Thoracic aorta (tissue), 2 donors: ENCODE measurements around the gene MAG. TPM values are rescaled to one million over a fixed set of nuclear protein-coding genes. Genes with fewer than 3 reads are reported as not detected.

ENCODE experiments used
- ATAC-seq: fragments of 150-250 bp; one replicate; pipeline ENCODE4 v1.8.0; 2017; ENCODE audit warnings: low read depth; ENCODE audit not compliant: insufficient number of reproducible peaks, low FRiP score
- DNase-seq: peaks from one replicate; pipeline ENCODE4 v3.0.0-alpha.2; 2020; ENCODE audit warnings: low spot score
- H3K27ac ChIP-seq, 2 donors: fragments of 200-600 bp; sonication (generic); 1 replicate in 1 of 2; 2 replicates in 1 of 2; pipeline ENCODE4 v1.5.1; 2016; ENCODE audit warnings: mild to moderate bottlenecking in 2 of 2, moderate library complexity in 2 of 2
- H3K27me3 ChIP-seq: fragments of 200-600 bp; sonication (generic); replicated peaks from 2 replicates; pipeline ENCODE4 v1.6.0; 2016; ENCODE audit warnings: mild to moderate bottlenecking; ENCODE audit not compliant: insufficient read depth
- H3K36me3 ChIP-seq: fragments of 200-600 bp; sonication (generic); one replicate; pipeline ENCODE4 v1.5.1; 2016
- H3K4me1 ChIP-seq, 2 donors: fragments of 200-600 bp; sonication (generic); 1 replicate in 1 of 2; 2 replicates in 1 of 2; pipeline versions ENCODE4 v1.5.1 to v1.6.0; 2016; ENCODE audit warnings: low read depth in 2 of 2, mild to moderate bottlenecking in 1 of 2; ENCODE audit not compliant: control insufficient read depth in 1 of 2
- H3K4me3 ChIP-seq: fragments of 200-600 bp; sonication (generic); 2 replicates; pipeline ENCODE4 v1.5.1; 2016; ENCODE audit warnings: mild to moderate bottlenecking
- H3K9me3 ChIP-seq: fragments of 200-600 bp; sonication (generic); 2 replicates; pipeline ENCODE4 v1.5.1; 2016
- CTCF ChIP-seq: fragments of 200-600 bp; sonication (generic); IDR thresholded peaks from one replicate; pipeline ENCODE4 v1.5.1; 2019; ENCODE audit warnings: antibody characterized with exemption
- total RNA-seq, 2 donors: library from RNA; depleted of rRNA; stranded (reverse); fragments of >200 nt; gene quantifications; one replicate each; pipeline versions ENCODE4 v1.1.0 to v1.2.3, GENCODE V29; 2016

Gene MAG
- total RNA-seq, result 1 to 10 TPM in 1 of 2 donors, not detected in 1; 2.8 TPM

GRCh38 chr19:35291916-35292315 lies at the start of gene MAG:
TSS of gene MAG (plus strand) at chr19:35292161. CDS start at chr19:35295409, 3,248 bp downstream.
- Histone ChIP-seq H3K27me3 (no peaks in the 10 kb centered on the region), H3K27ac (no peak within 1 kb of the TSS), H3K36me3 (no peaks in the 10 kb centered on the region), H3K4me1 (no peaks in the 10 kb centered on the region), H3K4me3 (no peak within 1 kb of the TSS), H3K9me3 (no peaks in the 10 kb centered on the region)
- no peak for DNase-seq
- no peak for ATAC-seq
- TF ChIP-seq CTCF, result no peak

GRCh38 chr19:35246466-35247092 lies 45.4 kb upstream of the MAG start:
- peaks cover 0 to 6% of the 10 kb centered on the region in 2 donors for H3K4me1 ChIP-seq
- no peak overlapping the region for H3K4me3 ChIP-seq
- no peak for ATAC-seq
- no peak for DNase-seq
- TF ChIP-seq CTCF, result no peak
- no peaks in the 10 kb centered on the region for H3K9me3 ChIP-seq
- H3K27ac ChIP-seq, result no peak overlapping the region
- H3K36me3 ChIP-seq, result no peaks in the 10 kb centered on the region
- no peaks in the 10 kb centered on the region for H3K27me3 ChIP-seq

- Histone ChIP-seq H3K4me1 (peaks cover 0 to 6% of the 10 kb centered on the region in 2 donors), H3K27me3 (no peaks in the 10 kb centered on the region), H3K9me3 (no peaks in the 10 kb centered on the region), H3K36me3 (no peaks in the 10 kb centered on the region), H3K27ac (peak overlapping the region; percentile 15 to 43), H3K4me3 (peak overlapping the region; percentile 73)
- peak; percentile 31 for TF ChIP-seq CTCF
- no peak for ATAC-seq
- no peak for DNase-seq
Measured at GRCh38 chr19:35247526-35248309, 44.2 kb upstream of the MAG start.

- H3K36me3 ChIP-seq, result no peaks in the 10 kb centered on the region
- no peaks in the 10 kb centered on the region for H3K27me3 ChIP-seq
- DNase-seq, result no peak
- no peaks in the 10 kb centered on the region for H3K9me3 ChIP-seq
- TF ChIP-seq CTCF, result no peak
- H3K4me1 ChIP-seq, result peaks cover 0 to 6% of the 10 kb centered on the region in 2 donors
- H3K27ac ChIP-seq, result peak within 1 kb of the TSS; percentile 15 to 43
- peak within 1 kb of the TSS; percentile 73 for H3K4me3 ChIP-seq
- no peak for ATAC-seq
Measured at GRCh38 chr19:35248310-35249145, 43.4 kb upstream of the MAG start, which contains the start of gene LSR. TSS of gene LSR (plus strand) at chr19:35249002. CDS start at chr19:35249023, 21 bp downstream.
